ENCODE data around the gene IL17A.

DNA sequence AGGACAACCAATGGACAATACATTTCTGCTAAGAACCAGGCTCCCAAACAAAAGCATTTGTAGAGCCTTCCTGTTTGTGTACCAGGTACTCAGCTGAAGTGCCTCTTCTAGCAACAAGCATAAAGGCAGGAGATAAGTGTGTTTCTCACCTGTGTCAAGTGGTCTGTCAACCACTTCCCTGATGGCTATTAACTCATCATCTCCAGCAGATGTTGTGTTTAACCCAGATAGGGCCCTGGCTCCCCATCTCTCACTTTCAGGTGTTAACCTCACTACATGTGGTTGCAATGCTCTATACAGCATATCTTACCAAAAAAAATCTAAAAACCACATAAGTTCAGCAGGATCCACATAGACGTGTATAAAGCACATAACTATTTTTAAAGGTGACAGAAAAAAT is 9.6 kb upstream of the IL17A start:
- no peak for TF ChIP-seq CTCF (IDR thresholded peaks at IDR 0.05)
- no peak for TF ChIP-seq POLR2AphosphoS5 (IDR thresholded peaks at IDR 0.05; ENCODE audit: low read depth, low read length)
- no peak for TF ChIP-seq REST (IDR thresholded peaks at IDR 0.05; ENCODE audit: insufficient read depth in 1 of 2, low read depth in 2 of 2, low read length in 1 of 2)

Measured in Panc1 (cell line).